Muscle of back (tissue), 11 donors: ENCODE results near the gene SERPINA12. TPM values are rescaled to one million over a fixed set of nuclear protein-coding genes. Genes with fewer than 3 reads are reported as not detected.

Experiments used
- DNase-seq, 3 donors: peaks; one replicate each; pipeline versions ENCODE4 v3.0.0 to v3.0.0-alpha.2; 2013
- polyA plus RNA-seq, 10 donors: library from polyadenylated mRNA; unstranded; fragments of 120-200 nt; gene quantifications; one replicate each; pipeline ENCODE4 v1.2.1, GENCODE V29; 2013; ENCODE audit not compliant: insufficient read length in 10 of 10

The SERPINA12 gene
- polyA plus RNA-seq, 10 donors = not detected

DNA sequence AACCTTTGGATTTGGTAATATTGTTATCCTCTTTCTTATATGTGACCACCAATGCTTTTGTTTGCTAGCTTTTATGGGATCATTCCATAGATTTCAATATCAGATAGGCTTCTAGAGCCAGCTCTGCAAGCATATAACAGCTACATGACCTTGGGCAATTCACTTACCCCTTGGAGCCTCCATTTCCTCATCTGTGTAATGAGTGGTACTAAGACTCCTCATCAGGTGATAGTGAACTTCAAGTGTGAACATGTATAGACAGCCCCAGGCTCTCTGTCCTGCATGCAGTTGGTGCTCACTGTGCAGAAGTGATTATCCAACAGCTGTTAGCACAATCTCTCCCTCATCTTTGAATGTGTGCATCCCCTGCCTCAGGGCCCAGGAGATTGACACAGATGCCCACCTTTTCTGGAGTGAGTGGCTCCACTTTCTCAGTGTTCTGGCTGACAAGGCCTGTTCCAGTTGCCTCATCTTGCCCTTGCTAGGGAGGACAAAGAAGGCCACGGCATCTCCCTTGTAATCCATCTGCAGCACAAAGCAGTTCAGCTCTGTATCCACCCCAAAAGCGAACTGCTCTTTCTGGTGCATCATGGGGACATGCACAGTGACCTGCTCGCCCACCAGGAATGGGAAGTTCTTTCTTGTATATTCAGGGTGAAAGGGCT is 42.4 kb downstream of the SERPINA12 start:
- DNase-seq = no peak

DNA sequence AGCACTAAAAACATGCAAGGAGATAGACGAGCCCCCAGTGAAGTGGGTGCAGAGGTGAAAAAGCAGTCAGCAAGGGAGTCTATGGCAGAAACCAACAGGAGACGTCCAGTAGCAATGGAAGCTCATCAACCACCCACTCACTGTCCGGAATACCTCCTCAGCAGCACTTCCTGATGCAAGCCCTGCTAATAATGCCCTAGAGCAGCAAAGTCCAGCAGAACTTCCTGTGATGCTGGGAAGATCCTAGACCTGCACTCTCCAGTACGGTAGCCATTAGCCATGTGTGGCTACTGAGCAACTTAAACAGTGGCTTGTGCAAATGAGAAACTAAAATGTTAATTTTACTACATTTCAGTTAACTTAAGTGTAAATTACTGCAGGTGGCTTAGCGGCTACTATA is 44.2 kb downstream of the SERPINA12 start:
- DNase-seq = no peak

DNA sequence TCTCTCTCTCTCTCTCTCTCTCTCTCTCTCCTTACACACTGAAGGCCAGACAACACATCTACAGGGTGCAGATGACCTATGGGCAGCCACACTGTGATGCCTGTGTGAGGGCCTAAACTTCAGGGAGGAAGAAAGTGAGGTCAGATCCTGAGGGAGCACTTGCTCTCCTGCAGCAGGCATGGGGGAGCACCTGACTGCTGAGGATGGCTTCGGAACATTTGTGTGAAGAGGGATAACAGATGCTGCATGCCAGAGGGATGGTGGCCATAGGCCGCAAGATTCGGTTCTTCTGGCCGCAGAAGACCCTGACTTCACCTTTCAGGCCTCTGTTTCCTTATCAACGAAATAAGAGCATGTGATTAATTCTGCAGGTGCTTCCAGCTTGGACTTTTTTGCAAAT is 45.0 kb downstream of the SERPINA12 start:
- no peak for DNase-seq

DNA sequence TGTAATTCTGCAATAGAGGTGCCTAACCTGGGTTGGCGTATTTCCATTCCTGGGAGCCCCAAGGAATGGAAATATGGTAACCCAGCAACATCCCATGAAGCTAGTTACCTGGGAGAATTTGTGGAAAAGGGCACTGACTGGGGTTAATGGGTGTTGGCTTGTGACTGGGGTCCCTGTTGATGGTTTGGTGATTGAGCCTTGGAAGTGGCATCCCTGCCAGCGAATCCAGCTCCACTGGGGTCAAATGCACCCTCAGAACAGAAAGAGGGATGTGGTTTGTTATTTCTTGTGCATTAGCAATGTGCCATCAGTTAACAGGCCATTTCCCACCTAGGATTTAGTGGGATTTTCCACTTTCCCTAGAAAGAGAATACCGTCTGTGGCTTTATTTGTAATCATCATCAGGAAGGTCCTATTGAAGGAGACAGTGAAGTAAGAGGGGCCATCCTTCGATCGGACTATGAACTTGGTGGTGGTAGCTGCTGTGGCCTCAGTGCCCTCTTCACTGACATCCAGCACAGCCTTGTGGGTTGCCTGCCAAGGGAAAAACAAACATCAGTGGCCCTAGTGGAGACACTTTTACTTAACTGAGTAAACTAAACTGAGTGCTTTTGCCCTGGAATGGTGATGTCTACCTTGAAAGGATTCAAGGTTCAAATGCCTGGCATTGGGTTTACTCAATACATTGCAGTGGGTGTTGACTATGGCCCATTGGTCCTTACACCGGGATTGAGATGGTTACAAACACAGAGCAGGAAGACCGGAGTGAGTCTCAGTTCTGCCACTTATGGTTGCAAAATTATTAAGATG is 46.3 kb downstream of the SERPINA12 start:
- DNase-seq = no peak

DNA sequence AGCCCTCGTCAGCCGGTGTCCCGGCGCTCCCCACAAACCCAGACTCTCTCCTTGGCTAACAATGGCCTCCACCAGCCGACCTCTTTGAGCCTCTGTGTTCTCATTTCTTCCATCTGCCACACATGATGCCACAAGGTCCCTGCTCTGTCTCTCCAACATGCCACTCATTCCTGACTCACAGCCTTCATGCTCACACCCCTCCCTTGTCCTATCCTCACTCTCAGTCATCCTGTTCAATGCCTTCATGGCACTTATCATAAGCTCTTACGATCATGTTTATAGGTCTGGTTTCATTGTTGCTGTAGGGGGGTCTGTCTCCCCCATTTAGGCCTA is 47.1 kb downstream of the SERPINA12 start:
- no peak for DNase-seq

DNA sequence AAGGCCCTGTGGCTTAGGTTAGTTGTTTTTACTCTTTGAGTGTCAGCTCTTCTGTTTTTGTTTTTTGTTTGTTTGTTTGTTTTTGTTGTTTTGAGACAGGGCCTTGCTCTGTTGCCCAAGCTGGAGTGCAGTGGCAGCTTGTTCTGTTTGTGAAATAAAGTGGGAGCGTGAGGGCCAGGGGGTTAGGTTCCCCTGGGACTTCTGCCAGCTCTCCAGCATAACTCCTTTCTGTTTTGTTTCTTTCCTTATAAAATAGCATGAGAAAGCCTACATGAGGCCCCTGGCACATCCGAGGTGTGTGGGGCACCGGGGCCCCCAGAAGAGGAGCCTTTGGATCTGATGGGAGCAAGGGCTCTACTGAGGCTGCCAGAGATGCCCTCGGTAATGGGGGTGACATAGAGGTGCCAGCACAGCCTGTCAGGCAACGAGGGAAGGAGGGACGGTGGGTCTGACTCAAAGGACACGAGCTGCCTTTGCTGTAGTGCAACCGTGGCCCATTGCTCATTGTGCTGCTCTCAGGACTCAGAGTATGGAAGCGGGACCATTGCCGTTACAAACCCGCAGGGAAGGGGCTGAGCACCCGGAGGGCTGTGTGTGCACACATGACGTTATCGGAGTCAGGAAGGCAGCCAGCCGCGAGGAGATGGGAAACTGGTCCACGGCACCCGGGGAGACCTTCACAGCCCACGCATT is 47.6 kb downstream of the SERPINA12 start:
- no peak for DNase-seq

DNA sequence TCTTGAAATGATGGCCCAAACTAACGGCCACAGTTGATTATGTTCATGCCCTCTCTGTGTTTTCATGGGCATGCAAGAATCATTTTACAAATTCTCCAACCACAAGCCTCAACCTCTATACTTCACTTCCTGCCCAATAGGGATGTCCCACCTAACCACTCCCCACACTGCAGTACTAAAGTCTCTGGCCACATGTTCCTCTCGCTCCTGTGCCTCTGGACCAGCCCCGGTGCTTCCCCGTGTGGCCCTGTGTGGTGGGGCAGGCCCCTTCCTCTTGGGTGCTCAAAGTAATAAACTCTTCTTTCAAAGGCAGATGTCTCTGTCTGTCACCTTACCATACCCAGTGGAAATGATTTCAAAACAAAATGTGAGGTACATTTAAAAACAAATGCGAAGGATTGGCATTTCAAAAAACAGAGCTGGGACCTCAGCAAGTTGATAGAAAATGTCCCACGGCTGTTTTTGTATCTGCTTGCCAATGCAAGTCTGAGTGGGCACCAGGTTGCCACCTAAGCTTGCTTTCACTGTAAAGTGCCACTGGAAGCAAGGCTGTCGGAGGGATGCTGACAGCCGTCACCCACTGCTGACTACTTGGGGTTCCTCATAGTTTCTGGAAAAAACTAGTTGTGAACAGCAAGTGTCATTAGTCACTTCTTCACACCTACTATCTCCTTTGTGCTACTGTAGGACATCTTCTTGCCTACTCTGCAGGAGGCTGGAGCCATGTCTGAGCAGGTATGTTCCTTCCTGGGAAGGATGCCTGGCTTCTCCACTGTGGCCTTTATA is 48.4 kb downstream of the SERPINA12 start:
- DNase-seq = no peak

DNA sequence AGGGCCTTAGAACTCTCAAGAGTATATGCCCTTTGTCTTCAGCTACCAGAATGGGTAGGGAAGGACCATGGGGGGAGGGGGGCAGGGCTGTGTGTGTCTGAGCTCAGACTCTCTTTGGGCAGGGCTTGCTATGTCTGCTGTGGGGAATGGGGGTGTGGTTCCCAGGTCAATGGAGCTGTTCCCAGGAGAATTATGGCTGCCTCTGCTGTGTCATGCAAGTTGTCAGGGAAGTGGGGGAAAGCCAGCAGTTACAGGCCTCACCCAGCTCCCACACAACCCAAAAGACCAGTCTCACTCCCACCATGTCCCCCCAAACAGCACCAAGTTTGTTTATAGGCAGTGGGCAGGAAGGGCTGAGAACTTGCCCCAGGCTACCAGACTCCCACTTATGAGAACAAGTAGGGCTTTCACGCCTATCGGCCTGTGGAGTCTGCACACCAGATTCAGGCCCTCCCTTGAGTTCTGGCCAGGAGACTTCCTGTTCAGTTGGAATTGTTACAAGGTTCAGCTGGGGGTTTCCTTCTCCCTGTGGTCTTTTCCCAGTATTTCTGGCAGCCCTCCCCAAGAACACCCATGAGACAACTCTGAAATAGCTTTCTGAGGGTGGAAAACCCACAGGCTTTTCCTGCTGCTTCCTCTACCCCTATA is 50.6 kb downstream of the SERPINA12 start:
- peak in 1 of 3 donors; percentile 6 for DNase-seq

DNA sequence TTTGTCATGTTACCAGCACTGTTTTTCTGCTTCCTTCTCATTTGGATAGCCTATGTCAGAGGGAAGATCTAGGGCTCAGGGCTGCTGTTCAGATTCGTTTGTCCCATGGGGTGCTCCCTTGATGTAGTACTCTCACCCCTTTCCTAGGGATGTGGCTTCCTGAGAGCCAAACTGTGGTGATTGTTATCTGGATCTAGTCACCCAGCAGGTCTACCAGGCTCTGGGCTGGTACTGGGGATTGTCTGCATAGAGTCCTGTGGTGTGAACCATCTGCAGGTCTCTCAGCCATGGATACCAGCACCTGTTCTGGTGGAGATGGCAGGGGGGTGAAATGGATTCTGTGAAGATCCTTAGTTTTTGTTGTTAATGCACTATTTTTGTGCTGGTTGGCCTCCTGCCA is 51.2 kb downstream of the SERPINA12 start:
- DNase-seq = no peak

DNA sequence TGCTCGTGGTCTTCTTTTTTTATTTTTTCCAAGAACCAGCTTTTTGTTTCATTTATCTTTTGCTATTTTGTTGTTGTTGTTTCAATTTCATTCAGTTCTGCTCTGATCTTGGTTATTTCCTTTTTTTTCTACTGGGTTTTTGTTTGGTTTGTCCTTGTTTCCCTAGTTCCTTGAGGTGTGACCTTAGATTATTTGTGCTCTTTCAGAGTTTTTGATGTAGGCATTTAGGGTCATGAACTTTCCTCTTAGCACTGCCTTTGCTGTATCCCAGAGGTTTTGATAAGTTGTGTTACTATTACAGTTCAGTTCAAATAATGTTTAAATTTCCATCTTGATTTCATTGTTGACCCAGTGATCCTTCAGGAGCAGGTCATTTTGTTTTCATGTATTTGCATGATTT is 53.3 kb downstream of the SERPINA12 start:
- no peak for DNase-seq

DNA sequence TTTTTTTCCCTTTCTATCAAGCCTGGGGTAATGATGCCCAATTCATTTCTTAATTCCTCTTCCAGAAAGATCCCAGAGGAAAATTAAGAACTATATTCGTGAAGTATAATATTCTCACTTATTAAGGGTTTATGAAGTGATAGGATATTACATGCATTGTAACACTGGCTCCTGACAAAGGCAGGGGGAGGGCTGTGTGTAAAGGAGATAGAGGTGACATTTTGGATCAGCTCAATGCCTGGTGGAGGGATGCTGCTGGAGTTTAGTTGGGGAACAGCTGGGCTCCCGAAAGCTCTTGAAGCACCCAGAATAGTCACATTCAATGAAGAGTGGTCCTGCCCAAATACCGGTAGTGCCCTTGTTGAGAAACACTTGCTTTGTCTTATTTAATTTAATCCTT is 57.4 kb downstream of the SERPINA12 start:
- no peak for DNase-seq

DNA sequence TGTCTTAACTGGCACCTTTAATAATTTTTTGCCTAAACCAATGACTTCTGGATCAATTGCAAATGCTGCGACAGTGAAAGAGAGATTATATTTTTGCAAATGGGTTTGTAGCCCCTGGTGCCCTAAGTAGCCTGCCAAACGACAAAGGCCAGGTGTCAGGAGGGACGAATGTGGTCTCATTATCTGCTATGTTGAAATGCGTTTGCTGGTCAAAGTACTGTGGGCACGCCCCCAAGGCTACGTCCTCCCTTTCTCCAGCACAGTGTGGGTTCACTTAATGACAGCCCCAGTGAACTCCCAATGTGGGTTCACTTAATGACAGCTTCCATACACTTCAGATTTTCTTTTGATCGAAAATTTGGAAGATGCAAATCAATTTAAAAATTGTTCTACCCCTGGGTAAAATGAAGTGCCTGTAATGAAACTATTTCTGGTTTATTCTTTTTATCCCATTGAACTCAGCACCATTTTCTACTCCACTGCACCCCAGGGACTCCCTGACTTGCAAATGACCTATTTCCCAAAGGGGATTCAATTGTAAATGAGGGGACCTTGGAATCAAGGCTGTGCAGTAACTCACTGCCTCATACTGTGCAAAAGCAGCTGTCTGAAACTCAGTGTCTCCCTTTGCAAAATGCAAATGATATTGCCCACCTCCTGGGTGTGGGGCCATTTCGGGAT is 58.0 kb downstream of the SERPINA12 start:
- DNase-seq = no peak

DNA sequence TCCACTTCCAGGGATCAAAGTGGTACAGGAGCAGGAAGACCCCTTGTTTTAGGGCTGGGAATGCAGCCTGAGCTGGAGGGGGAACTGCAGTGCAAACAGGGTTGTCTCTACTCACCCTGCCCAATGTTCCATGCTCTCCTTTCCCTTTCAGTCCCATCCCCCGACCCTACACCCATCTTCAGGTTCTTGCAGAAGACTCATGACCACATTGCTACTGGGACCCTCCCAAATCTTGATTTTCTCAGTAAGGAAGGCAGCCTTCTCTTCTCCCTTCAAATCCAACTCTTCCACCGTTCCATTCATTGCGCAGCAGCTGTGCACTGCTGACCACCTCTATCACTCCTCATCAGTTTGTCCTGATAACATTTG is 58.6 kb downstream of the SERPINA12 start:
- DNase-seq = no peak

DNA sequence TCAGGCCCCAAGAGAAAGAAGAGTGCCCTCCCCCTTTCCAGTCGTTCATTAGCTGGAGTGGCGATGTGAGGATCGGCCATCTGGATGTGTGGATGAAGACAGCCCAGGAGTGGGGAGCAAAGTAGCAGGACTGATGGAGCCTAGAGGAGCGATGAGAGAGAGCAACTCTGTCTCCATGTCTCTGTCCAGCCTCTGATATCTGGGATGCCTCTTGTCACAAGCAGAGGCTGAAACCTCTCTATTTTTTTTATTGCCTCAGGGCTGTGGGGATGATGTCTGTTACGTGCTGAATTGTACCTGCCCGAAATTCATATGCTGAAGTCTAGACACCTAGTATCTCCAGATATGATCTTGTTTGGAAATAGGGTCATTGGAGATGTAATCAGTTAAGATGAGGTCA is 59.3 kb downstream of the SERPINA12 start:
- DNase-seq = no peak

DNA sequence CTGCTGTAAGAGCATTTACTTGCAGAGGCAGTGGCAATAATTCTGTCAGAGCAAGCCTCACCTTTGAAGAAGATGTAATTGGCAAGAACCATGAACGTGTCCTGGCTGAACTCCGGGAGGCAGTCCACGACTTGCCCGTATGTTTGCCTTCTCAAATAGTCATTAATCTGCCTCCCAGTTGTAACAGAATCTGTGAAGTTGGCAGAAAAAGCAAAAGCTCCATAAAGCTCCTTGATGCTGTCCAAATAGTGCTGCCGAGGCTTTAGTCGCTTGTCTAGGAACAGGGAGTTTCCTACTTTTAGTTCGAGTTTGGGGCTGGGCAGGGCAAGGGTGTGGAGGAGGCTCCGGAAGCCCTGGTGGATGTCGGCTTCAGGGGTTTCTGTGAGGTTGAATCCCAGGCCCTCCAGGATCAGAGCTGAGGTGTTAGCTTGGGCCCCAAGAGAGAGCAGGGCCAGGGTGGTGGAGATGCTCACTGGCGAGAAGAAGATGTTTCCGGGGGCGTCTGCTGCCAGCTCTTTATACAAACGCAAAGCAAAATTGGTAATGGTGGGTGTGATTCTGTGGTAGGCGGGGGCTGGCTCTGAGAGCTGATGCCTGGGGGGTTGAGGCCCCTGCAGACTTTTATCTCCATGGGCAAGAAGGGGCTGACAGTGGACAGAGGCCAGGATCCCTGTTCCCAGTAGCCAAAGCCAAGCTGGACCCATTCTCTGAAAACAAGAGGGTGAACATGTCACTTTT is 61.0 kb downstream of the SERPINA12 start:
- no peak for DNase-seq

DNA sequence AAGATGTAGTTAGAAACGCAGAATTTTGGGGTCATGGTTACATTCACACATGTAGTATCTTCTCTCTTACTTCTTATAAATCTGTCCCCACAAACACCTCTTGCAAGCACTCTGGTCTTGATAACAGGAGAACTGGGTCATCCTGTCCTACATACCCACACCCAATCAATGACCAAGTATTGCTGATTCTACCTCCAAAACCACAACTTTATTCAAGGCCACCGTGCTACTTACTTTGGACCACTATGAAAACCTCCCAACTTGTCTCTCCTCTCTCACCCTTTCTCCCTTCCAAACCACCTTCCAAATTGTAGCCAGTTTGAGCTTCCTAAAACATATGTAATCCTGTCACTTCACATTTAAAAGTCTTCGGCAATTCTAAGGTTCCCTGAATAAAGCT is 62.1 kb downstream of the SERPINA12 start:
- DNase-seq = no peak

DNA sequence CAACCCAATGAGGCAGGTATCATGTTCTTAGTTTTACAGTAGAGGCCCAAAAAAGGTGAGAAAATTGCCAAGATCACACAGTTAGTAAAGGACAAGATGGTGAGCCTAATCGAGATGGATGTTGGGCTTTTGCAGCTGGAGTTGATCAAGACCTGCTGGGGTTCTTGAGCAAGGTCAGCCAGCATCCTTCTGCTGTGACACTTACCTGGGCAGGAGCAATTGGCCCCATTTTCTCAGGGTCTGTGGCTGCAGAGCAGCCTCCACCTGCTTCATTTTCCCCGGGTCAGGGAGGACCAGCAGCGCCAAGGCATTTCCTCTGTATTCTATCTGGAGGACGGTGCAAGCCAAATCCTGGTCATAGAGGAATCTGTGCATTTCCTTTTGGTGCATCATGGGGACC is 63.1 kb downstream of the SERPINA12 start:
- DNase-seq = no peak

DNA sequence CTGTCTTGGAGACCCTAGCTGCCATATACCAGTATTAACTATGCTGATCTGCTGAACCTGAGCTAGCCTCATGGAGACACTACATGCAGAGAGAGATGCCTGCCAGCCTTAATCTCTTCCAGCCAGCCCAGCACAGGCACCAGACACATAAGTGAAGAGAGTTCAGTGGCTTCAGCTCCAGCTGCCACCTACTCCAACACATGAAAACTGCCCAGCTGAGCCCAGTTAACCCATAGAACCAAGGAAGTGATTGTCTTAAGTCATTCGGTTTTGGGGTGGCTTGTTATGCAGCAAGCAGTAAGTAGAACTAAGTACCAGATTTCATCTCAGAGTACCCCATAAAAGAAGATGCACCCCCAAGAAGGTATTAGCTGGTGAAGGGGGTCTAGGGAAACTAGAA is 64.3 kb downstream of the SERPINA12 start:
- no peak for DNase-seq

DNA sequence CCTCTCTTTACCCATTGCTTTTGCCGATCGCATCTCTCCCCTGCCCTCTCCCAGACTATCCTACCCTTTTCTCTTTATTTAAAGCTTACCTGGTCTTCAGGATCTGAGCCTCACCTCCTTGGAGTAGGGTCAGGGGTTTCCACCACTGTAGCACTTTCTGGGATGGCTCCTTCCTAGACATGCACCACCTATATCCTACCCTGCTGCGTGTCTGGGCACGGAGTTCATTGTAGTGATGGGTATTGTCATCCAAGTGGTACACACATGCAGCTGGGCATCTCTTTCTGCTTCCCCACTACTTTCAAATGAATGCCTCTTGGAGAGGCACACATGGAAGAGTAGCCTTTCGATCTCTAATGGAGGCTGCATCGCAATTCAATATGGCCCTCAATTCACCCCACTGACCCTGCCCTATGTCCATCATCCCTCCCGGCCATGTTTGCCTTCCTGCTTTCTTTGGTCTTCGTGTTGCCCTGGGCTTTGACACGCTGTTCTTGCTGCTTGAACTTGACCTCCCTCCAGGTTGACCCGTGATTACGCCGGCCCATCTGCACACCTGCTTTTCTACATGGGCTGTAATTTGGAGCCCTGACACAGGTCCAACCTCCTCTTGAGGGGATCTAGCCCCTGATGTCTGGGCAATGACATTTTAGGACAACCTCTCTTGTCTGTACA is 67.6 kb downstream of the SERPINA12 start:
- no peak for DNase-seq

DNA sequence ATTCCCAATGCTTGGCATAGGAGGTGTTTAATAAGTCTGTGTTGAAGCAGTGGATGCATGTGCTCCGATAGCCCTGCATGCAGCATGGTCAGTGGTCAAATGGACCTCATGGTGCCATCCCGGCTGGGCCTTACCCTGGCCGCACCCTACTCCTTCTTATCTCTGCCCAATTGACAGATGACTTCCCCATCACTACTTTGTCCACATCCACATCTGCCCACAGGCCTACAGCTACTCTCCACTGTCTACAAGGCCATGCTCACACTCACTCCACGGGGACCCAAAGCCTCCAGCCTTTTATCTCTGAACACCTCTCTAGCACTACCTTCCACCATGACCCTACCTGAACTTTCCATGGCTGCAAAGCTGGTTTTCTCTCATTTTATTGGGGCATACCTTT is 68.1 kb downstream of the SERPINA12 start:
- no peak for DNase-seq
